MV-4-11 (cell line): ENCODE data around the gene DYNLT2.
A peak's percentile ranks its signal among the peaks of the same experiment; 100 is the strongest.

Experiments used
- DNase-seq: peaks from one replicate; lab custom pipeline; 2025; lab: John Stamatoyannopoulos, UW

The DYNLT2 gene

GRCh38 chr6:169738204-169738975, 13.0 kb downstream of the DYNLT2 start:
- DNase-seq, result no peak

- DNase-seq, result no peak
These were observed 21.4 kb downstream of the DYNLT2 start for GRCh38 chr6:169729961-169730360.

GRCh38 chr6:169726963-169727362, 24.4 kb downstream of the DYNLT2 start:
- no peak for DNase-seq

- no peak for DNase-seq
These were observed 25.3 kb downstream of the DYNLT2 start for GRCh38 chr6:169726049-169726400.

GRCh38 chr6:169725125-169726048, 26.0 kb downstream of the DYNLT2 start:
- DNase-seq, result peak; percentile 69

GRCh38 chr6:169724494-169725124, 26.8 kb downstream of the DYNLT2 start, which contains the start of gene PHF10:
Gene PHF10, minus strand, starts transcription at chr6:169724500. Its CDS starts 569 bp downstream, at chr6:169723931.
- DNase-seq, result no peak

GRCh38 chr6:169723991-169724493, 27.3 kb downstream of the DYNLT2 start:
- no peak for DNase-seq

GRCh38 chr6:169723200-169723909, 28.0 kb downstream of the DYNLT2 start:
- no peak for DNase-seq

GRCh38 chr6:169722362-169723199, 28.8 kb downstream of the DYNLT2 start:
- DNase-seq, result peak; percentile 71

GRCh38 chr6:169720207-169720855, 31.0 kb downstream of the DYNLT2 start:
- DNase-seq, result peak; percentile 83

- DNase-seq, result peak; percentile 33
These were observed 32.3 kb downstream of the DYNLT2 start for GRCh38 chr6:169719117-169719516.

- no peak for DNase-seq
These were observed 36.8 kb downstream of the DYNLT2 start for GRCh38 chr6:169714595-169714994.

GRCh38 chr6:169714178-169714577, 37.2 kb downstream of the DYNLT2 start:
- peak; percentile 30 for DNase-seq

GRCh38 chr6:169710009-169710408, 41.4 kb downstream of the DYNLT2 start:
- no peak for DNase-seq

GRCh38 chr6:169709293-169709692, 42.1 kb downstream of the DYNLT2 start:
- no peak for DNase-seq

- DNase-seq, result peak; percentile 80
These were observed 43.6 kb downstream of the DYNLT2 start for GRCh38 chr6:169707772-169708171.

GRCh38 chr6:169702840-169703246, 48.5 kb downstream of the DYNLT2 start:
- no peak for DNase-seq

GRCh38 chr6:169701954-169702839, 49.2 kb downstream of the DYNLT2 start, which contains the start of the genes C6orf120 and WDR27:
Gene C6orf120, plus strand, starts transcription at chr6:169702126. Its CDS starts 334 bp downstream, at chr6:169702460.
Gene WDR27, minus strand, starts transcription at chr6:169702029. Its CDS starts 13,024 bp downstream, at chr6:169689005.
- DNase-seq, result peak; percentile 96
